ENCODE measurements around the gene ABCA9. TPM values are rescaled to one million over a fixed set of nuclear protein-coding genes. Genes with fewer than 3 reads are reported as not detected.
A peak's percentile ranks its signal among the peaks of the same experiment; 100 is the strongest.

Gene ABCA9
- total and polyA plus RNA-seq, 9 of the 15 experiments (the other 6 are each of a cell fraction or from before 2014, with no cell fraction given) = 0.04 TPM; not detected in 8

- TF ChIP-seq RERE (CRISPR knock-in tag; IDR thresholded peaks at IDR 0.05; ENCODE audit: borderline replicate concordance) (no peak), ZNF589 (CRISPR knock-in tag; IDR thresholded peaks at IDR 0.05; ENCODE audit: low read depth) (peak; percentile 95), RB1 (IDR thresholded peaks at IDR 0.05; ENCODE audit: low read depth) (no peak), ESRRB (CRISPR knock-in tag; IDR thresholded peaks at IDR 0.05; ENCODE audit: borderline replicate concordance) (no peak), PREB (CRISPR knock-in tag; IDR thresholded peaks at IDR 0.05) (no peak), LCOR (CRISPR knock-in tag; IDR thresholded peaks at IDR 0.05) (no peak; the same call in 1 of the 2 replicates), MCM3 (IDR thresholded peaks at IDR 0.05) (no peak), HMG20B (CRISPR knock-in tag; IDR thresholded peaks at IDR 0.05) (no peak), ZNF354B (CRISPR knock-in tag; IDR thresholded peaks at IDR 0.05) (0 out of 2 replicates have a peak, but pooled peaks have one; percentile 44), NCOA4 (IDR thresholded peaks at IDR 0.05; ENCODE audit: partially characterized antibody) (no peak), ZNF12 (CRISPR knock-in tag; IDR thresholded peaks at IDR 0.05) (no peak), ZNF764 (CRISPR knock-in tag; IDR thresholded peaks at IDR 0.05; ENCODE audit: low read depth) (no peak)
These were observed 13.1 kb downstream of the ABCA9 start (continued) for GRCh38 chr17:69047368-69048263.
